H1 (cell line): ENCODE measurements around the gene AKT1. TPM values are rescaled to one million over a fixed set of nuclear protein-coding genes. Genes with fewer than 3 reads are reported as not detected.

ENCODE experiments used
- CTBP2 ChIP-seq: IDR thresholded peaks from 2 replicates; pipeline ENCODE4 v1.7.0; 2011; ENCODE audit warnings: borderline replicate concordance, mild to moderate bottlenecking, moderate library complexity, mixed read lengths, low read length; ENCODE audit not compliant: insufficient read depth, insufficient read length
- RBBP5 ChIP-seq: IDR thresholded peaks from 2 replicates; pipeline ENCODE4 v1.7.1; 2012; ENCODE audit warnings: low read depth, mild to moderate bottlenecking, inconsistent platforms, low read length, moderate library complexity, borderline replicate concordance
- TAF7 ChIP-seq: optimal IDR thresholded peaks from 2 replicates; pipeline ENCODE3; 2011; ENCODE audit warnings: low read depth, mild to moderate bottlenecking, inconsistent platforms, low read length, moderate library complexity, borderline replicate concordance
- polyA plus RNA-seq, 7 experiments: library from polyadenylated mRNA; depleted of rRNA in 3 of 7; stranded (reverse) in 5 of 7; unstranded in 2 of 7; fragments of >200 nt in 5 of 7; fragments of 200-250 nt in 2 of 7; gene quantifications; 1 replicate in 5 of 7; 2 replicates in 1 of 7; 4 replicates in 1 of 7; pipeline versions ENCODE4 v1.2.1 to v1.2.3, GENCODE V29; 2011 to 2013; ENCODE audit warnings: missing spikeins in 2 of 7, mixed read lengths in 2 of 7
- total RNA-seq: library from RNA; stranded (reverse); fragmentation: NEBNext Ultra II Directional; extraction: Animal tissue kit (Norgen Biotek cat#: 25700); gene quantifications from 2 replicates; pipeline ENCODE4 v1.2.1, GENCODE V29; 2021

The AKT1 gene
- total and polyA plus RNA-seq, 2 of the 8 experiments (the other 6 are each of a cell fraction or from before 2014, with no cell fraction given), result 68.1 to 71.5 TPM

GRCh38 chr14:104805326-104805678 lies 9.8 kb upstream of the AKT1 start (continued):
- no peak for TF ChIP-seq CTBP2
- TF ChIP-seq TAF7, result no peak
- TF ChIP-seq RBBP5, result no peak
